Measurements from ENCODE around the gene SLC27A4. TPM values are rescaled to one million over a fixed set of nuclear protein-coding genes. Genes with fewer than 3 reads are reported as not detected.

SLC27A4 gene
- total RNA-seq, 1 experiment from 2014 or later = 18.8 TPM

DNA sequence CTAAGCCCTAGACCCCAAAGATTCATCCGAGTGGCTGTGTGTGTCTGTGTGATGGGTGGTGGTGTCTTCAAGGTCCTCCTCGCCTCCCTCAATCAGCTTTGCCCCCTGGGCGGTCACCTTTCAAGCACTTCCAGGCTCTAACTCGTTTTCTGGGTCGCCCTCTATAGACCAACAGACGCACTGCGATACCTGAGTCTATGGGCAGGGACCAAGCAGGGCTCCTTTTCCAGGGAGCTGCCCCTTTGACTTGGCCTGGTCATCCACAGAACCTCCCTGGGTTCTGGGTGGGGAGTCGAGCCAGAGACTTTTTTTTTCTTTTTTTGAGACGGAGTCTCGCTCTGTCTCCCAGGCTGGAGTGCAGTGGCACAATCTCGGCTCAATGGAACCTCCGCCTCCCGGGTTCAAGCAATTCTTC lies 1.1 kb downstream of the SLC27A4 start:
- POLR2A ChIA-PET = interaction anchor here (0.8 to 1.8 kb wide), 15 partner anchors 12 to 151 kb away, joined by 3 to 21 read pairs (median 6); partner anchors contain the start of genes CIZ1, COQ4 and TRUB2
- intact Hi-C loops (cut with micrococcal nuclease) = loop anchor here (2.0 kb wide), 2 partner anchors 19 to 35 kb away; partner anchors contain the start of genes COQ4 and TRUB2
- no peaks in the 10 kb centered on the region for H3K9me3 Mint-ChIP-seq (ENCODE audit: unreplicated experiment)
- no TSS peak for BruUV-seq (replicated peaks)
- peak; percentile 90 for DNase-seq (ENCODE audit: unreplicated experiment)
- TF ChIP-seq CTCF (IDR thresholded peaks at IDR 0.05; ENCODE audit: unreplicated experiment) = peak; percentile 71
- CTCF ChIA-PET = interaction anchor here (0.5 to 5.4 kb wide), 26 partner anchors 8 to 295 kb away, joined by 3 to 74 read pairs (median 4); partner anchors contain the start of genes CIZ1 and URM1
- H3K4me1 Mint-ChIP-seq (ENCODE audit: insufficient read depth, unreplicated experiment) = peaks cover 6% of the 10 kb centered on the region
- H3K27ac Mint-ChIP-seq (ENCODE audit: low read depth, unreplicated experiment) = no peak overlapping the region
- peaks cover 27% of the 10 kb centered on the region for H3K36me3 Mint-ChIP-seq (ENCODE audit: insufficient read depth, unreplicated experiment)
- no peaks in the 10 kb centered on the region for H3K27me3 Mint-ChIP-seq (ENCODE audit: insufficient read depth, unreplicated experiment)
- H3K4me3 Mint-ChIP-seq (ENCODE audit: unreplicated experiment) = peak overlapping the region; percentile 92

DNA sequence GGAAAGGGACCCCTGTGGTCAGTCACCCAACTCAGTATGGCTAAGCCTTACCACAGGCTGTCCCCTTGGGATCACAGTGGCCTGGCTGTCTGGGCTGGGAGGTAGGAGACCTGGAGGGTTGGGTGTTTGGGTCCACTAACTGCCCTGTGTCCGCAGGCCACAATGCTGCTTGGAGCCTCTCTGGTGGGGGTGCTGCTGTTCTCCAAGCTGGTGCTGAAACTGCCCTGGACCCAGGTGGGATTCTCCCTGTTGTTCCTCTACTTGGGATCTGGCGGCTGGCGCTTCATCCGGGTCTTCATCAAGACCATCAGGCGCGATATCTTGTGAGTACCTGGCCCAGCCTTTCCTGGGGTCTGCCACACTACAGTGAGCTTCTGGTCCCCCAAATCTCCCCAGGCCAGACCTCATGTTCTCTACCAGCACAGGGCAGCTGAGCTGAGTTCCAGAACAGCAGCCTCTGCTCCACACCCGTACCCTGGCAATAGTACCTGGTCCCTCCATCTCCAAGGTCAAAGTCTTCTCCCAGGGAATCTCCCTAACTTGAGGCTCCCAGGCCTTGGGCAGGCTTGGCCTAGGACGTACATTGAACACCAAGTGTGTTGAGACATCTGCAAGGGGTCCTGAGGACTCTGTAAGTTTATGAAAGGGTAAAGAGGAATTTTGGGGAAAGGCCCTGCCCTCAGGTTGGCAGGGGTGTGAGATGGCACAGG lies 2.8 kb downstream of the SLC27A4 start:
- intact Hi-C loops (cut with micrococcal nuclease) = no loop called here
- no peak for TF ChIP-seq CTCF (IDR thresholded peaks at IDR 0.05; ENCODE audit: unreplicated experiment)
- Mint-ChIP-seq H3K27me3 (ENCODE audit: insufficient read depth, unreplicated experiment) (no peaks in the 10 kb centered on the region), H3K4me3 (ENCODE audit: unreplicated experiment) (no peak overlapping the region), H3K27ac (ENCODE audit: low read depth, unreplicated experiment) (no peak overlapping the region), H3K36me3 (ENCODE audit: insufficient read depth, unreplicated experiment) (peaks cover 43% of the 10 kb centered on the region), H3K9me3 (ENCODE audit: unreplicated experiment) (no peaks in the 10 kb centered on the region), H3K4me1 (ENCODE audit: insufficient read depth, unreplicated experiment) (peaks cover 6% of the 10 kb centered on the region)
- no peak for DNase-seq (ENCODE audit: unreplicated experiment)
- CTCF ChIA-PET = interaction anchor here (0.6 to 5.4 kb wide), 4 partner anchors 19 to 132 kb away, joined by 3 to 74 read pairs (median 5); no protein-coding TSS in a partner anchor
- BruUV-seq (replicated peaks) = no TSS peak
- POLR2A ChIA-PET = interaction anchor here (1.2 kb wide), 1 partner anchor 28 kb away, joined by 4 read pairs; the partner anchor contains the start of gene URM1

- no peak for TF ChIP-seq CTCF (IDR thresholded peaks at IDR 0.05; ENCODE audit: unreplicated experiment)
- POLR2A ChIA-PET = interaction anchor here (1.1 to 1.2 kb wide), 2 partner anchors 28 to 49 kb away, joined by 3 to 4 read pairs; partner anchors contain the start of gene URM1
- Mint-ChIP-seq H3K4me1 (ENCODE audit: insufficient read depth, unreplicated experiment) (peaks cover 6% of the 10 kb centered on the region), H3K36me3 (ENCODE audit: insufficient read depth, unreplicated experiment) (peaks cover 50% of the 10 kb centered on the region), H3K27me3 (ENCODE audit: insufficient read depth, unreplicated experiment) (no peaks in the 10 kb centered on the region), H3K9me3 (ENCODE audit: unreplicated experiment) (no peaks in the 10 kb centered on the region), H3K4me3 (ENCODE audit: unreplicated experiment) (no peak overlapping the region), H3K27ac (ENCODE audit: low read depth, unreplicated experiment) (no peak overlapping the region)
- intact Hi-C loops (cut with micrococcal nuclease) = no loop called here
- DNase-seq (ENCODE audit: unreplicated experiment) = no peak
- BruUV-seq (replicated peaks) = no TSS peak
- CTCF ChIA-PET = interaction anchor here (0.6 to 5.4 kb wide), 5 partner anchors 18 to 132 kb away, joined by 3 to 74 read pairs (median 5); no protein-coding TSS in a partner anchor
Measured at GRCh38 chr9:128343855-128344254, 3.5 kb downstream of the SLC27A4 start.

- peaks cover 61% of the 10 kb centered on the region for H3K36me3 Mint-ChIP-seq (ENCODE audit: insufficient read depth, unreplicated experiment)
- CTCF ChIA-PET = interaction anchor here (0.6 to 5.4 kb wide), 5 partner anchors 9 to 85 kb away, joined by 3 to 74 read pairs (median 4); no protein-coding TSS in a partner anchor
- POLR2A ChIA-PET = interaction anchor here (1.0 to 1.1 kb wide), 2 partner anchors 17 to 50 kb away, joined by 3 read pairs; no protein-coding TSS in a partner anchor
- H3K27me3 Mint-ChIP-seq (ENCODE audit: insufficient read depth, unreplicated experiment) = no peaks in the 10 kb centered on the region
- no peak for DNase-seq (ENCODE audit: unreplicated experiment)
- no TSS peak for BruUV-seq (replicated peaks)
- intact Hi-C loops (cut with micrococcal nuclease) = no loop called here
- H3K9me3 Mint-ChIP-seq (ENCODE audit: unreplicated experiment) = no peaks in the 10 kb centered on the region
- H3K4me1 Mint-ChIP-seq (ENCODE audit: insufficient read depth, unreplicated experiment) = peaks cover 6% of the 10 kb centered on the region
- no peak overlapping the region for H3K27ac Mint-ChIP-seq (ENCODE audit: low read depth, unreplicated experiment)
- H3K4me3 Mint-ChIP-seq (ENCODE audit: unreplicated experiment) = no peak overlapping the region
- no peak for TF ChIP-seq CTCF (IDR thresholded peaks at IDR 0.05; ENCODE audit: unreplicated experiment)
Measured at GRCh38 chr9:128344931-128345605, 4.7 kb downstream of the SLC27A4 start.
